Ovary (tissue), 3 donors: ENCODE measurements around the gene TSSC4.

Source experiments
- CTCF ChIP-seq, 3 donors: fragments of 450-650 bp in 2 of 3; fragments of 200-600 bp in 1 of 3; IDR thresholded peaks; one replicate each; pipeline versions ENCODE4 v1.5.1 to v1.8.0; 2016 to 2022; ENCODE audit warnings: antibody characterized with exemption in 3 of 3, mild to moderate bottlenecking in 1 of 3
- EP300 ChIP-seq: sonication (generic); formaldehyde crosslinking; IDR thresholded peaks from one replicate; pipeline ENCODE4 v1.6.1; 2017; ENCODE audit warnings: antibody characterized with exemption
- POLR2A ChIP-seq: fragments of 450-650 bp; IDR thresholded peaks from one replicate; pipeline ENCODE4 v1.6.1; 2017; ENCODE audit warnings: antibody characterized with exemption, mild to moderate bottlenecking, moderate library complexity
- donor health status: DM: no; HTN: no; CAD: no.

GRCh38 chr11:2415171-2415570 is 14.6 kb downstream of the TSSC4 start:
- TF ChIP-seq POLR2A (no peak), EP300 (no peak), CTCF (IDR thresholded peaks at IDR 0.05) (no peak)
